Activated naive CD8-positive, alpha-beta T cell treated with anti-CD3 and anti-CD28 coated beads, Interleukin-2, amount 50 U/mL, for 16 hours (primary cell): ENCODE results near the gene DCAF10.
"Not testable (repeated sequence)": the region's sequence is repeated elsewhere in the genome, so short reads cannot be mapped to it uniquely, and the experiment has no call there.

ENCODE experiments used
- DNase-seq: peaks from one replicate; pipeline ENCODE4 v3.0.0-alpha.2; 2020; ENCODE audit warnings: low read depth, low spot score

Gene DCAF10

GRCh38 chr9:37790096-37790495 lies 10.5 kb upstream of the DCAF10 start:
- no peak for DNase-seq

GRCh38 chr9:37792122-37792521 lies 8.5 kb upstream of the DCAF10 start:
- DNase-seq = no peak

GRCh38 chr9:37796232-37796631 lies 4.4 kb upstream of the DCAF10 start:
- no peak for DNase-seq

GRCh38 chr9:37798677-37799076 lies 1.9 kb upstream of the DCAF10 start:
- no peak for DNase-seq

- no peak for DNase-seq
These were observed 772 bp downstream of the DCAF10 start for GRCh38 chr9:37801287-37801850.

GRCh38 chr9:37801959-37802711 lies 1.5 kb downstream of the DCAF10 start:
- DNase-seq = no peak

- no peak for DNase-seq
These were observed 5.7 kb downstream of the DCAF10 start for GRCh38 chr9:37806271-37806670.

GRCh38 chr9:37809676-37810075 lies 9.1 kb downstream of the DCAF10 start:
- DNase-seq = not testable (repeated sequence)

- DNase-seq = no peak
These were observed 11.4 kb downstream of the DCAF10 start for GRCh38 chr9:37811906-37812476.

- no peak for DNase-seq
These were observed 12.3 kb downstream of the DCAF10 start for GRCh38 chr9:37812773-37813379.

GRCh38 chr9:37818849-37819248 lies 18.3 kb downstream of the DCAF10 start:
- DNase-seq = no peak

- no peak for DNase-seq
These were observed 19.5 kb downstream of the DCAF10 start for GRCh38 chr9:37820142-37820541.

GRCh38 chr9:37825174-37825573 lies 24.6 kb downstream of the DCAF10 start:
- DNase-seq = not testable (repeated sequence)

- no peak for DNase-seq
These were observed 27.0 kb downstream of the DCAF10 start for GRCh38 chr9:37827483-37828165.

- DNase-seq = no peak
These were observed 35.2 kb downstream of the DCAF10 start for GRCh38 chr9:37835821-37836220.

- no peak for DNase-seq
These were observed 35.8 kb downstream of the DCAF10 start for GRCh38 chr9:37836386-37836785.

- DNase-seq = no peak
These were observed 39.2 kb downstream of the DCAF10 start for GRCh38 chr9:37839496-37840461.

- DNase-seq = no peak
These were observed 40.1 kb downstream of the DCAF10 start for GRCh38 chr9:37840560-37841194.

- DNase-seq = no peak
These were observed 51.6 kb downstream of the DCAF10 start for GRCh38 chr9:37852222-37852621.

GRCh38 chr9:37856551-37856950 lies 56.0 kb downstream of the DCAF10 start:
- DNase-seq = no peak
